Neural cell (in vitro differentiated cells): ENCODE results near the gene DAPK2. TPM values are rescaled to one million over a fixed set of nuclear protein-coding genes. Genes with fewer than 3 reads are reported as not detected.

Experiments
- H2AFZ ChIP-seq: fragments of 200-600, 300-800 bp; sonication (generic), shearing (Covaris generic); 2 replicates; pipeline ENCODE4 v1.6.0; 2014; ENCODE audit warnings: low read depth, mild to moderate bottlenecking, antibody characterized with exemption, low read length, moderate library complexity
- H3F3A ChIP-seq: fragments of 200-600 bp; shearing (Covaris generic); 2 replicates; pipeline ENCODE4 v1.6.1; 2016; ENCODE audit warnings: mild to moderate bottlenecking, moderate library complexity, mixed read lengths, antibody characterized with exemption, low read length; ENCODE audit not compliant: insufficient read depth, poor library complexity, severe bottlenecking
- H3K27ac ChIP-seq: fragments of 200-600, 300-800 bp; sonication (generic), shearing (Covaris generic); 2 replicates; pipeline ENCODE4 v1.5.1; 2014; ENCODE audit warnings: mild to moderate bottlenecking, low read length, moderate library complexity
- H3K27me3 ChIP-seq: fragments of 300-800, 200-600 bp; sonication (generic), shearing (Covaris generic); 2 replicates; pipeline ENCODE4 v1.6.0; 2014; ENCODE audit warnings: mild to moderate bottlenecking, low read depth, low read length, moderate library complexity; ENCODE audit not compliant: insufficient read depth
- H3K36me3 ChIP-seq: fragments of 300-800, 200-600 bp; sonication (generic), shearing (Covaris generic); 2 replicates; pipeline ENCODE4 v1.5.1; 2014; ENCODE audit warnings: mild to moderate bottlenecking, antibody characterized with exemption, low read length, moderate library complexity; ENCODE audit not compliant: insufficient read depth
- H3K4me2 ChIP-seq: fragments of 300-800, 200-600 bp; sonication (generic), shearing (Covaris generic); 2 replicates; pipeline ENCODE4 v1.6.0; 2014; ENCODE audit warnings: mild to moderate bottlenecking, low read length
- H3K4me3 ChIP-seq: fragments of 300-800, 200-600 bp; sonication (generic), shearing (Covaris generic); 2 replicates; pipeline ENCODE4 v1.5.1; 2014; ENCODE audit warnings: mild to moderate bottlenecking, low read length, moderate library complexity
- H3K79me2 ChIP-seq: fragments of 200-600 bp; shearing (Covaris generic); replicated peaks from 2 replicates; pipeline ENCODE4 v1.6.0; 2014; ENCODE audit warnings: mild to moderate bottlenecking, low read length, moderate library complexity; ENCODE audit not compliant: insufficient read depth
- H3K9ac ChIP-seq: fragments of 300-800, 200-600 bp; sonication (generic), shearing (Covaris generic); 2 replicates; pipeline ENCODE4 v1.6.1; 2016; ENCODE audit warnings: mild to moderate bottlenecking, low read length, mixed read lengths
- H3K9me2 ChIP-seq: fragments of 200-600 bp; shearing (Covaris generic); 2 replicates; pipeline ENCODE4 v1.6.1; 2016; ENCODE audit warnings: mild to moderate bottlenecking, low read length, mixed read lengths; ENCODE audit not compliant: insufficient read depth
- H3K9me3 ChIP-seq: fragments of 200-600, 300-800 bp; sonication (generic), shearing (Covaris generic); 2 replicates; pipeline ENCODE4 v1.6.1; 2016; ENCODE audit warnings: mild to moderate bottlenecking, mixed run types, low read length, moderate library complexity, mixed read lengths
- H4K20me1 ChIP-seq: fragments of 200-600 bp; shearing (Covaris generic); 2 replicates; pipeline ENCODE4 v1.6.1; 2016; ENCODE audit warnings: mild to moderate bottlenecking, mixed run types; ENCODE audit not compliant: insufficient read depth
- CTCF ChIP-seq: fragments of 450-650 bp; IDR thresholded peaks from 2 replicates; pipeline ENCODE4 v1.5.1; 2014; ENCODE audit warnings: antibody characterized with exemption, mild to moderate bottlenecking, moderate library complexity; ENCODE audit not compliant: poor library complexity, severe bottlenecking
- EP300 ChIP-seq: fragments of 450-650 bp; conservative IDR thresholded peaks from 2 replicates; pipeline ENCODE4 v1.6.1; 2014; ENCODE audit warnings: antibody characterized with exemption, mild to moderate bottlenecking, moderate library complexity; ENCODE audit not compliant: poor library complexity, severe bottlenecking
- EZH2 ChIP-seq: fragments of 200-600, 300-800 bp; shearing (Covaris generic), sonication (generic); IDR thresholded peaks from 2 replicates; pipeline ENCODE4 v1.6.1; 2014; ENCODE audit warnings: antibody characterized with exemption, low read length, borderline replicate concordance, mild to moderate bottlenecking; ENCODE audit not compliant: insufficient read depth, poor library complexity, severe bottlenecking
- MXI1 ChIP-seq: fragments of 450-650 bp; conservative IDR thresholded peaks from 2 replicates; pipeline ENCODE4 v1.6.1; 2014; ENCODE audit warnings: antibody characterized with exemption, mild to moderate bottlenecking; ENCODE audit not compliant: poor library complexity, severe bottlenecking
- POLR2AphosphoS5 ChIP-seq: IDR thresholded peaks from 2 replicates; pipeline ENCODE4 v1.6.1; 2012
- RAD21 ChIP-seq: fragments of 450-650 bp; conservative IDR thresholded peaks from 2 replicates; pipeline ENCODE4 v1.6.1; 2014; ENCODE audit warnings: antibody characterized with exemption, mild to moderate bottlenecking, moderate library complexity
- SMC3 ChIP-seq: fragments of 450-650 bp; conservative IDR thresholded peaks from 2 replicates; pipeline ENCODE4 v1.6.1; 2014; ENCODE audit warnings: antibody characterized with exemption, mild to moderate bottlenecking, moderate library complexity; ENCODE audit not compliant: poor library complexity
- TAF1 ChIP-seq: IDR thresholded peaks from 2 replicates; pipeline ENCODE4 v1.6.1; 2012; ENCODE audit warnings: low read depth
- polyA plus RNA-seq: library from polyadenylated mRNA; depleted of rRNA; stranded (reverse); fragments of >200 nt; gene quantifications from 2 replicates; pipeline ENCODE4 v1.2.3, GENCODE V29; 2014
- TF ChIP-seq, protein P1 (sequence below): IDR thresholded peaks from 2 replicates; pipeline ENCODE4 v1.6.1; 2012; ENCODE audit warnings: borderline replicate concordance

The DAPK2 gene
- polyA plus RNA-seq, 1 donor from 2014 or later: 0.78 TPM

GRCh38 chr15:64011736-64012135 lies 34.5 kb downstream of the DAPK2 start:
- Histone ChIP-seq H3K9me3 (no peaks in the 10 kb centered on the region), H2AFZ (no peak overlapping the region), H3K4me3 (no peak overlapping the region), H3K79me2 (no peaks in the 10 kb centered on the region), H3K27me3 (no peaks in the 10 kb centered on the region), H3K36me3 (no peaks in the 10 kb centered on the region), H3K9ac (no peak overlapping the region), H3K9me2 (no peaks in the 10 kb centered on the region), H4K20me1 (no peaks in the 10 kb centered on the region), H3K27ac (no peak overlapping the region), H3K4me2 (no peak overlapping the region), H3F3A (no peaks in the 10 kb centered on the region)
- no peak for TF ChIP-seq TAF1
- TF ChIP-seq EZH2: no peak
- TF ChIP-seq, protein P1, sequence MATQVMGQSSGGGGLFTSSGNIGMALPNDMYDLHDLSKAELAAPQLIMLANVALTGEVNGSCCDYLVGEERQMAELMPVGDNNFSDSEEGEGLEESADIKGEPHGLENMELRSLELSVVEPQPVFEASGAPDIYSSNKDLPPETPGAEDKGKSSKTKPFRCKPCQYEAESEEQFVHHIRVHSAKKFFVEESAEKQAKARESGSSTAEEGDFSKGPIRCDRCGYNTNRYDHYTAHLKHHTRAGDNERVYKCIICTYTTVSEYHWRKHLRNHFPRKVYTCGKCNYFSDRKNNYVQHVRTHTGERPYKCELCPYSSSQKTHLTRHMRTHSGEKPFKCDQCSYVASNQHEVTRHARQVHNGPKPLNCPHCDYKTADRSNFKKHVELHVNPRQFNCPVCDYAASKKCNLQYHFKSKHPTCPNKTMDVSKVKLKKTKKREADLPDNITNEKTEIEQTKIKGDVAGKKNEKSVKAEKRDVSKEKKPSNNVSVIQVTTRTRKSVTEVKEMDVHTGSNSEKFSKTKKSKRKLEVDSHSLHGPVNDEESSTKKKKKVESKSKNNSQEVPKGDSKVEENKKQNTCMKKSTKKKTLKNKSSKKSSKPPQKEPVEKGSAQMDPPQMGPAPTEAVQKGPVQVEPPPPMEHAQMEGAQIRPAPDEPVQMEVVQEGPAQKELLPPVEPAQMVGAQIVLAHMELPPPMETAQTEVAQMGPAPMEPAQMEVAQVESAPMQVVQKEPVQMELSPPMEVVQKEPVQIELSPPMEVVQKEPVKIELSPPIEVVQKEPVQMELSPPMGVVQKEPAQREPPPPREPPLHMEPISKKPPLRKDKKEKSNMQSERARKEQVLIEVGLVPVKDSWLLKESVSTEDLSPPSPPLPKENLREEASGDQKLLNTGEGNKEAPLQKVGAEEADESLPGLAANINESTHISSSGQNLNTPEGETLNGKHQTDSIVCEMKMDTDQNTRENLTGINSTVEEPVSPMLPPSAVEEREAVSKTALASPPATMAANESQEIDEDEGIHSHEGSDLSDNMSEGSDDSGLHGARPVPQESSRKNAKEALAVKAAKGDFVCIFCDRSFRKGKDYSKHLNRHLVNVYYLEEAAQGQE: no peak
- TF ChIP-seq POLR2AphosphoS5: no peak
- TF ChIP-seq SMC3: no peak
- no peak for TF ChIP-seq CTCF
- TF ChIP-seq EP300: no peak
- no peak for TF ChIP-seq RAD21
- TF ChIP-seq MXI1: no peak

GRCh38 chr15:64010719-64011118 lies 35.6 kb downstream of the DAPK2 start:
- no peak for TF ChIP-seq EZH2
- no peak for TF ChIP-seq TAF1
- TF ChIP-seq MXI1: no peak
- TF ChIP-seq CTCF: no peak
- TF ChIP-seq SMC3: no peak
- no peak for TF ChIP-seq EP300
- TF ChIP-seq, protein P1: no peak
- TF ChIP-seq RAD21: no peak
- TF ChIP-seq POLR2AphosphoS5: no peak
- H4K20me1 ChIP-seq: no peaks in the 10 kb centered on the region
- H3K36me3 ChIP-seq: no peaks in the 10 kb centered on the region
- no peak overlapping the region for H3K9ac ChIP-seq
- H3K27ac ChIP-seq: no peak overlapping the region
- no peaks in the 10 kb centered on the region for H3K27me3 ChIP-seq
- H3F3A ChIP-seq: no peaks in the 10 kb centered on the region
- no peak overlapping the region for H3K4me2 ChIP-seq
- no peaks in the 10 kb centered on the region for H3K79me2 ChIP-seq
- H3K4me3 ChIP-seq: no peak overlapping the region
- no peaks in the 10 kb centered on the region for H3K9me3 ChIP-seq
- H3K9me2 ChIP-seq: no peaks in the 10 kb centered on the region
- H2AFZ ChIP-seq: no peak overlapping the region
